HG03095 (cell line): ENCODE results near the gene NUDT4.
A peak's percentile ranks its signal among the peaks of the same experiment; 100 is the strongest.
"Not testable (repeated sequence)": the region's sequence is repeated elsewhere in the genome, so short reads cannot be mapped to it uniquely, and the experiment has no call there.

Experiments
- ATAC-seq: cut with Tn5 transposase; IDR thresholded peaks from one replicate; pipeline ENCODE4 v1.9.1; 2021; ENCODE audit warnings: moderate library complexity; ENCODE audit not compliant: unreplicated experiment

Gene NUDT4

DNA sequence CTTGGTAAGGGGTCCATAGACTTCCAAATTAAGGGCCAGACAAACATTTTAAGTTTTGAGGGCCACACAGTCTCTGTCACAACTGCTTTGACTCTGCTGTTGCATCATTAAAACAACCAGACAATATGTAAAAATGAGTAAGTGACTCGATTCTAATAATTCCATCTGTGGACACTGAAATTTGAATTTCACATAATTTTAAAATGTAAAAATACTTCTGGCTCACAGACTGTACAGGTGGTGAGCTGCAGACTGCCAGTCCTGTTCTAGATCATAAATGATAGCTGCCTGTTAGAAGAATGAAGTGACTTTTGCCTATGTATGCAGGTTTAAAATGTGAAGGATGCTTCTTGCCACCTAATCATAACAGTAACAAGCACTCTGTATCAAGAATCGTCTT lies 15.7 kb downstream of the NUDT4 start:
- ATAC-seq = no peak

DNA sequence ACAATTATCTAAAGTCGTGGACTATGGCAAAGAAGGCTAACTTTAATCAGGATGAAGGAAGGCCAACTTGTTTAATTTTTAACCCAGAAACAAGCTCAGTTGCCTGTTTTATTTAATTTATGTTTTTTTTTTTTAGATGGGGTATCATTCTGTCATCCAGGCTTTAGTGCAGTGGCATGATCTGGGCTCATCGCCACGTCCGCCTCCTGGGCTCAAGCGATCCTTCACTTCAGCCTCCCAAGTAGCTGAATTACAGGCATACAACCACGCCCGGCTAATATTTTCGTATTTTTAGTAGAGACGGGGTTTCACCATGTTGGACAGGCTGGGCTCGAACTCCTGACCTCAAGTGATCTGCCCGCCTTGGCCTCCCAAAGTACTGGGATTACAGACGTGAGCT lies 19.7 kb downstream of the NUDT4 start:
- ATAC-seq = no peak

DNA sequence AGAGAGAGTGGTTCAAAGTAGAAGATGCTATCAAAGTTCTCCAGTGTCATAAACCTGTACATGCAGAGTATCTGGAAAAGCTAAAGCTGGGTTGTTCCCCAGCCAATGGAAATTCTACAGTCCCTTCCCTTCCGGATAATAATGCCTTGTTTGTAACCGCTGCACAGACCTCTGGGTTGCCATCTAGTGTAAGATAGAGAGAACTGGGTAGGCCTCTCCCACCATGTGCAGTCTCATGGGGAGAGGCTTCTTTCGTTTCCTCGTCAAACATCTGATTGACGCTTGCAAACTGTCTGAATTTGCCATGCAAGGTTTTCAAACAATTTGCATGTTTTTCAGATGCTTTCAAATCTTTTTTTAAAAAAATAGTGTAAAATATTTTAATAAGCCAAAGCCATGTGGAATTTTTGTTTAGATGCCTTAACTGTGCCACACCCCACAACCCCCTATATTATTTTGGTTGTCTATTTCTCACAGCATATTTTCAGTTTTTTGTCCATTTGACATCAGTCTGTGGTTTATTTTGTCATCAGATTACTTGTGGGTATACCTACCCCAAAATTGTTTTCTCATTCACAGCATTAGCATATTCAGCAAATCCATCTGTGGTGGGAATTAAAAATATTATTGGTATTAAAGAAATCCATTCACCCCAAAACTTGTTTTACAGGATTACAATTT lies 21.6 kb downstream of the NUDT4 start:
- peak; percentile 83 for ATAC-seq

DNA sequence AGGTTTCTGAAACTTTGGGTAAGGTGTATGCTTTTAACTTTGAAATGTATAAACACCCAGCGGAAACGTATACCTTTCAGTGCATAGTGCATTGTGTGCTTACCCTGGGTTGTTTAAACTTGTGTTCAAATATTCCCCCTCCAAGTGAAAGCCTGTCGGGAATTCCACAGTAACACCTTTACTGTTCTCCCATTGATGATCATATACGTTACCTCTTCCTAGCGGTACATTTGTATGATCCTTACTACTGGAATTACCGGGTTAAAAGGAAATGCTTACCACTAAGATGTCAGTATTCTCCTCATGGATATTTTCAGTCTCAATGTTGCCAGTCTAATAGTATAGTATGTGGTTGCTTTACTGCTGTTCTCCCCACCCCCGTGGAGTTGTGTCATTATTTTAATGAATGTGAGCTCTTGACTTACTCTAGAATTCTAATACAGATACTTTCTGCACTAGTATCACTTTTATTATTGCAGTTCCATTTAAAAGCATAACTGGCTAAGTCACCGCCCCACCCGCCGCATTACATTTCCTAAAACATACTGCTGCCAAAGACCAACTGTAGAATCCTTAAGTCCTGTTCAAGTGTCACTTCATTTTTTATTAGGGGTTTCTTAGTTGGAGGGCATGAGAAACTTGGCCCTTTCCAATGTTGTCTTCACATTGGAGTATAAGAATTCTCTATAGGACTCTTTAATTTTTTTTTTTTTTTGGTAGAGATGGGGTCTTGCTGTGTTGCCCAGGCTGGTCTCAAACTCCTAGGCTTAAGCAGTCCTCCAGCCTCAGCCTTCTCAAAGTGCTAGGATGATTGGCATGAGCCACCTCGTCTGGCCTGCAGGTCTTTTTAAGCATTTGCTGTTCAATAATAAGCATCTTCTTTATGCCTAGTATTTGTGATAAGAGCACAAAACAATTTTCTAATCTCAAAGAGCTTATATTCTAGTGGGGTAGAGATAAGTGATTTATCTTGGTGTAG lies 24.9 kb downstream of the NUDT4 start:
- ATAC-seq = no peak

DNA sequence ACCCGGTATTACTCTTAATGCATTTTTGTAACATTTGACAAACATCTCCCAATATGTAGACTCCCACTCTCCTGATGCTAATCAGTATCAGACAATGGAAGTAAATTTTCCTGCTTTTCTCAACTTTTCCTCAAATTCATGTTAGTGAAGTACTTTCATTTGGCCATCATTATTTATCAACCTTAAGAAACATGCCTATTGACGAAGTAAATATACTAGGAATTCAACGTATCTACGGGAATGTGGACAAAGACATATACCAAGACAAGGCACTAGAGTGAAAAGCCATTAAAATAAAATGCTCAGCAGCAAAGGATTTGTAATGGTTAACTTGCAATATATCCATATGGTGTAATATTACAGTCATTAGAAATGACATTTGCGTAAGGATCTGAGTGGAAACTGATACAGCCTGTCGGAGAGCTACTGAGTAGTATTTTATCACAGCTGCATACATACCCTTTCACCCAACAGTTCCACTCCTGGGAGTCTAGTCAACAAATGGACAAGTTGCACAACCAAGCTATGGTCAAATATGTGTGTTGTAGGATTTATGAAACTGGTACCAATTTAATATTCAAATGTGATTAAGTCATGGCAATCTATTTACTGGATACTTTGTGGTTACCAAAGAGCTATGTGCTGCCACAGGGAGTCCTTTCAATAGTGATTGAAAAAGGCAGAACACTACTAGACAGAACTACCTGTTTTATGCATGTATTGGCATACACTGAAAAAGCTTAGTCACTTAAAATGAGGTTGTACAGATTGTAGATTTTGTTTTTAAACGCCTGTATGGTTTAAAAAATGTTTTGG lies 26.5 kb downstream of the NUDT4 start:
- no peak for ATAC-seq

DNA sequence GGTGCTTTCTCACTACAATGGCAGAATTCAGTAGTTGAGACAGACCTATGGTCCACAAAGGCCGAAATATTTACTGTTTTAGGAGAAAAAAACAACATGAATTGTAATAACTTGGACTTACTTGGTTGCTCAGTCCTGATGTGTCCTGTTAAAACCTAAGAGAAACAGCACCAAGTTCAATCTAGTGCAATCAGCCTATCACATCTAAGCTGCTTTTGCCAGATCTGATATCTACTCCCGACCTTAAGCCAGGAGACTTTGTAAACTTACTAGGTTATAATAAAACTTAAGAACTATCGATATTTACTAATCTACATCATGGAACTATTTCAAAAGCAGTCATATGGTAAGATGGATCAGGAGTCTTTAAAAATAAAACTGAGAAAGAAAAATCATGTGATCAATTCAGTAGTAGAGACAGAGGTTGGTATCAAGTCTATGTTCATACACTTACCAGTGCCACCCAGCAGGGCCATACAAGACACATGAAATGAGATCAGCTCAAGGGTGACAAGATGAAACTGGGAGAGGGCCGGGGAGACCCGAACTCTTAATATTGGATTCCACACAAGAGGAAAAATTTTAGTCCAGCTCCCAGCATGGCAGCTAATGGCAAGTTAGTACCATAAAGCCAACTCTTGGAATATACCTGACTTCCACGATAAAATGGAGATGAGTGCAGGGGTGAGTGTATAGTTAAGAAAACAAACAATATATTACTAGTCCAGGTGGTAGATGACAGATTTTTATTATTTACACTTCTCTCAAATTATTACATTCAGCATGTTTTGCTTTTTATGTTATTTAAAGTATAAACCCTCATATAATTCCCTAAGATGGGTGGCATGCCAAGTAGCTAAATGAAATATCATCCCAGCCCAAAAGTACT lies 27.5 kb downstream of the NUDT4 start:
- no peak for ATAC-seq

DNA sequence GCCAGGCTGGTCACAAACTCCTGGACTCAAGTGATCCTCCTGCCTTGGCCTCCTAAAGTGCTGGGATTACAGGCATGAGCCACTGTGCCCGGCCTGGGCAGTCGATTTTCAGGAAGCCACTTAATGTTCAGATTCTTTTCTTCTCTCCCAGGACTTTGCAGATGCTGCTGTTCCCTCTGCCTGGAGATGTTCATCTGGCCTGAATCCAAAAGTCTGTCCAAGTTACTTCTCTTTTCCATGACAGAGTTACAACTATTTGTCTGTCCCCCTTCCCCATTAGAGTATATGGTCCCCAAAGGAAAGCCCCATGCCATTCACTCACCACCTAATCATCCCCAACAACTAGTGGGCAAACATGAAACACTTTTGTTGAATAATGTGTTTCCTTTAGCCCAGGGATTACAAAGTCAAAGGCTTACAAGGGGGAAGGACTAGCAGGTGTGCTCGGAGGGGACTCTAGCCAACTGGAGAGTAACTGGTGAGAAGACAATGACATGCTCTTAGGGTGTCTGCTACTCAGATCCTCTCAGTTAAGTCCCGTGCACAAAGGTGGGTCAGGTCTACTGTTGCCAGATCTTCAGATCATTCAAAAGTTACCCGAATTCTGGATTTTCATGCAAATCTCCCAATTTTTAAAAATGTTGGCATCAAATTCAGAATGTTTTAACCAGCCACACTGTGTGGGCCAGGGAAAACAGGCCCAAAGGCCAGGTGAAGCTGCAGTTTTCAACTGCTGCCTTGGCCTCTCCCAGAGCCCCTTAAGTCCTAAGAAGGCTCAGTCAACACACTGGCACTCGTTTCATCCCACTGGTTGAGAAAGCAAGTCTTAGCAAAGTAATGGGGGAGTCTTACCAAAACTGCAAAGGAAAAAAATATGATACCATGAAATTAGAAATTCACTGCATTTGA lies 29.6 kb downstream of the NUDT4 start:
- no peak for ATAC-seq

DNA sequence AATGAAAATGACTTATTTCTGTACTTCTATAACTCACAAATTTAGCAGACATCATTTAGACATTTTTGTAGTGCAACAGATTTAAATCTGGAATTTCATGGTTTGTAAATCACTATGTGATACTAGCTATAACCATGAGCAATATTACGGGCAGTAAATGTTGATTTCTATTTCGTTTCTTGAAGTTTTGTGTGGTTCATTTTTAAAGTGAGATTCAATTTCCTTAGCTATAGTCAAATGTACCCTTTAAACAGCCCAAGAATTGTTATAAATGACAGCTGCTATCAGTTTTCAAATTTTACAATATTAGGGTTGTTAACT lies 30.2 kb downstream of the NUDT4 start:
- no peak for ATAC-seq

DNA sequence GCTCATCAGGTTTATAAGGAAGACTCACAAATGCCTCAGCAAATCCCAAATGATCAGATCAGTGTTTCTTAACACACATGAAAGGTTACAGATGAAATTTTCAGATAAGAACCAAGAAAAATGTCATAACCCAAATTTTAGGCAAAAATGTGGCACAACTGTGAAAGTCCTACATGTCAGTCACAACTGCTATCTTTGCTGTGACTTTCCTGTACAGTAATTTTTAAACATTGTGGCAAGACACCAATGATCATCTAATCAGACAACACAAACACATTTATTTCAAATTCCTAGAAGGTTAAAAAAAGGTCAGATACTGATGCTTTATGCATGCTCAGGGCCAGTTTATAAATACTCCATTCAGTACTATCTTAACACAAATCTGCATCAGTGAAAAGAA lies 31.1 kb downstream of the NUDT4 start:
- ATAC-seq = no peak

DNA sequence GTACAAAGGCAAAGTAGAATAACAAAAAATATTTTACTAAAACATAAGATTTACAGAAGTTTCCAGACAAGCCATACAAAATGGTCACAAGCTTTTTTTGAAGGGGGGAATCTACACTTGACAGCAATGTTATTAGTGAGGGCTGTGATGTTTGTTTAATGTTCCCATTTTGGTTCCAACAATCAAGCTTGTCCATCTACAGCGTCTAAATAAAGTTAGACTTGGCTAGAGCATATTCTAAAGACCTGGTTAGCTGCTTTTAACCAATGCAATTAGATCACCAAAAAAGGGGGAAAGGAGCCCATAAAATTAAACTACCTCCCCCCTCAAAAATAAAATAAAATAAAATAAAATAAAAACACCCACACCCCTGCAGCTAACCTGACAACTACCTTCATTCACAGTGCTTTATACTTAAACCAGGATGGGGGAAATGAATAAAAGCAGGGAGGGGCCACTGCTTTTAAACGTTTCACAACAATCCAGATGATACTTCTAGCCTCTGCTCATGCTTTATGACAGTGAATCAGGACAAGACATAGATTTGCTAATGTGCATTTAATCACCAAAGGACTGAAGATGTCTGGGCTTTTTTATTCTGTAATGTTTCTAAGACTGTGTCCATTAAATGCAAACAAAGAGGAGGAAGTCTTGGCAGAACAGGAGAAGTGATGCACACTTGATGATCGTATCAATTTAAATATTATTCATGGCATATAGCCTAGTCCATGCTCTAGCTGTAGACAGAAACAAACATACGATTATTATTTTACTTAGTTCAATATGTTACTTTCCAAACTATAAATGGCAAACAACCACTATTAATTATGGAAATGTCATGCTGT lies 31.8 kb downstream of the NUDT4 start:
- not testable (repeated sequence) for ATAC-seq

DNA sequence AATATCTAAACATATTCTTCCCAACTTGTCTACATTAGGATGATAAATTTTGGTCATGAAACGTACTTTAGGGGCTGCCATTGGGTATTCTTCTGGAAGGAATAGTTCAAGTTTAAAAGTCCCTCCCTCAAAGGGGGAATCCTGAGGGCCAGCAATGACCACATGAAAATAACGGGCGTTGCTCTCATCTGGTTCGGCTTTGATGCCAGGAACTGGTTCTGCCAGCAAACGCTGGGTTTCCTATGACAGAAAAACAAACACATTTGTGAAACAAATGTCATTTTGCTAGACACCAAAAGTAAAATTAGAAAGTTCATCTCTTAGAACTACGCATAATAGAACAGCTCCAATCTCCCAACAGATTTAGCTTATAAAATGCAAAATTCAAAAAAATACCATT lies 33.3 kb downstream of the NUDT4 start:
- not testable (repeated sequence) for ATAC-seq

DNA sequence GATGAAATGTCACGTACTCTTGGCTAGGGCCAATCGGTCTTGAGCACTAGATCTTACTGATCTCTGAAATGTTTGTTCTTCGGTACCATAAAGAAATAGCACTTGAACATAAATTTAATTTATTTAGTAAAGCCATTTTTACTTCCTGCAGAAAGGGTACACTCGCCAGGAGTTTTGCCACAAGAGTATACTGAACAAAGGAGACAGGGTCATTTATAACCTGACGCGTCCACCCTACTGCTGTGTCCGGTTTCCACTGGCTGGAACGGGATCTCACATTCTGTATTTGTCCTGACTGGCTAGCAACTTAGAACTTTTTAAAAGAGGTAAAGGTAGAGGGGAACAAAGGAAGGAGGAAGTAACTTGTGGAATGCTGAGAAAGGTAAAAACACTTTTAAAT lies 34.7 kb downstream of the NUDT4 start:
- ATAC-seq = not testable (repeated sequence)

DNA sequence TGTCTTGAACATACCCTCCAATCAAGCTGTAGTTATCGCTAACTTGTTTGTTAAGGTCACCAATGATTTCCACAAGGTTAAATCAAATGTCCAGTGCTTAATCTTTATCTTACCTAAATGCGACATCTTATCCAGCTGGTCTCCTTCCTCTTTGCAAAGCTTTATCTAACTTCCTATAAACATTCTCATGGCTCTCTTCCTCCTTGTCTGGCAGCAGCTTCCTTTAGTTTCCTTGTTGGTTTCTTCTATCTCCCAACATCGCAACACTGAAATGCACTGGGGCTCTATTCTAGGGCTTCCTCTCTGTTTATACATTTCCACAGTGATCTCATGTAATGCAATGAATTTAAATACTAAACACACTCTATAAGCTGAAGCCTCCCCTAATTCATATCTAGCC lies 35.3 kb downstream of the NUDT4 start:
- ATAC-seq = no peak

DNA sequence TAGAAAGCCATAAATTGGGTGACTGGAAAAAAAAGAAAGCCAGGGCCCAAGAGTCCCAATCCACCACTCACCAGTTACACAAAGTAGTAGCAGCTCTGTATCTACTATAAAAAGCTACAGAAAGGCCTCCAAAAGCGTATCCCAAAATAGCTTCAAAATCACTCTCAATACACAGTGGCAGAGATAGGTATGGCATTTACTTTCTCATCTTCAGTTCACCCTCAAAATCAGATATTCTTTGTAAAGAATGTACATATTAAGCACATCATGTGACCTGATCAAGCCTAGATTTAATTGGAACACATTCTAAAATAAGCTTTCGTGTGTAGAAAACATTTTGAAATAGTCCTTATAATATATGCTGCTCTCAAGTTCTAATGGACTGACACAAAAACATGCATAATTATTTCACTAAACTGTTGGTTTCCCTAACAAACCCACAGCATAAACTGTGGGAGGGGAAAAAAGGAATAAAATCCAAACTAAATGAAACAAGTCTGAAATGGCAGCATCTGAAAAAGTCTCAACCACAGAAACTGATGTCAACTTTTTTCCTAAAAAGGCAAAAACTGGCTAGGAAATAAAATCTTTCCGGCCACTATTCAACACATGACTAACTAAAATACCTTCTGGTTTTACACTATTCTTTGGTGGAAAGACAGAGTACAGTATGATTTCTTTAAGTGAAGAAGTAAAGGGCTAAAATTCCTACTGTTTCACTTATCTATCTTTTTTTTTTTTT lies 38.2 kb downstream of the NUDT4 start:
- no peak for ATAC-seq

DNA sequence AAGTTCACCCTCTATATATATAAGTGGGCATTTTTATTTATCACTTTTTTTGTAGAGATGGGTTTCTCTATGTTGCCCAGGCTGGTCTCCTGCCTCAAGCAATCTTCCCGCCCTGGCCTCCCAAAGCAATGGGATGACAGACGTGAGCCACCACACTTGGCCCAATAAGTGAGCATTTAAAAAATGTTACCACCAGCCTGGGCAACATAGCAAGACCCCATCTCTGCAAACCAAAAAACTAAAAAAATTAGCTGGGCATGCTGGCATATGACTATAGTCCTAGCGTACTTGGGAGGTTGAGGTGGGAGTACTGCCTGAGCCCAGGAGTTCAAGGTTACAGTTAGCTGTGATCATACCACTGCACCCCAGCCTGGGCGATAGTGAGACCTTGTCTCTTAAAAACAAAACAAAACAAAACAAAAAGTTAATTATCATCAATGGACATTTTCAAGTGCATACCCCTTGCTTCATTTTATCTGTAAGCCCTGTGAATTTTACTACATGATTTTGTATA lies 40.3 kb downstream of the NUDT4 start:
- ATAC-seq = no peak

DNA sequence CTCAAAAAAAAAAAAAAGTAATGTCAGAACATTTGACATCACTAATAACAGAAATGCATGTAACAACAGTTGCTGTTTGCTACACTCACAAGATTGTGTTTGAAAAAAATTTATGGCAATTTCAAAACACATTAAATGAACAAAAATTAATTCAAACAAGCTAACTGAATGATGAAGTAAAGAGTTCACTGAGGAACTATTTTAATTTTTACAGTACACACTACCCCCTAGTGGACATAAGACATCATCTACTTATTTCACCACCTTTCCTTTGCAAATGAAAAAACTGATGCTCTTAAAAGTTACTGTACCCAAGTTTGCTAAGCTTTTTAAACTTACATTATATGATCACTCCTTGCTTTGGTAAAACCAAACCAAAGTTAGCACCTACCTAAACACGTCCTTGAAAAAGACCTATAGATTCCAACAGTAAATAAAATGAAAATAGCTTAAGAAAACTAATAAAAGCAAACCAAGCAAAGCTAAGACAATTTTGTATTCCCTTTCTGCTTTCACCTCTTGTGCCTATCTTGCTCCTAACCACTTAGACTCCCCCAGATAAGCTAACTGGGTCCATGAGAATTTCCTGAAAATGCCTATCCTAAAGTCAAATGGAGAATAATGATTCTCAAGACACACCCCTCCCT lies 41.8 kb downstream of the NUDT4 start:
- ATAC-seq = no peak

DNA sequence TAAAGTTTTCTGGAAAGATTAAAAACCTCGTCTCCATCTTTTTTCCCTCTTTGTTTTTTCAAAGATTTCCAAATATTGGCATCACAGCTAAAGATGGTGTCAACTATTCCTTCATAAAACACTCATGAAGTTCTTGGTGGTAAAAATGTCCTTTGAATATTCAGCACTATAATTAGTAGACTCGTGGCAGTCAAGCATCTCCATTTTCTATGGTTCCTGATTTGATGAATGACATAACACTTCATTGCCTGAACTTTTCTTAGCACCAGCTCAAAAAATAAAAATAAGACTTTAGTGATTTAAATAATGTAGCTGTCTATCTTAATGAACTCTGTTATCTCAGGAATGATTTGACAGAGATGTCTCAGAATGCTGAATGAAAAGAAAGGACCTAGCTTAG lies 44.3 kb downstream of the NUDT4 start:
- ATAC-seq = no peak
